Mesenteric fat pad (tissue), 1 donor: ENCODE results near the gene SYT6. TPM values are rescaled to one million over a fixed set of nuclear protein-coding genes. Genes with fewer than 3 reads are reported as not detected.

Source experiments
- DNase-seq: peaks from one replicate; pipeline ENCODE4 v3.0.0-alpha.2; 2020; ENCODE audit warnings: low spot score
- total RNA-seq: library from RNA; stranded (reverse); fragmentation: NEBNext Ultra II Directional; extraction: Animal tissue kit (Norgen Biotek cat#: 25700); gene quantifications from one replicate; pipeline ENCODE4 v1.2.1, GENCODE V29; 2021
- donor health status: DM: yes; HTN: yes; CAD: no.

SYT6 gene
- total RNA-seq, 1 donor from 2014 or later, result not detected

DNA sequence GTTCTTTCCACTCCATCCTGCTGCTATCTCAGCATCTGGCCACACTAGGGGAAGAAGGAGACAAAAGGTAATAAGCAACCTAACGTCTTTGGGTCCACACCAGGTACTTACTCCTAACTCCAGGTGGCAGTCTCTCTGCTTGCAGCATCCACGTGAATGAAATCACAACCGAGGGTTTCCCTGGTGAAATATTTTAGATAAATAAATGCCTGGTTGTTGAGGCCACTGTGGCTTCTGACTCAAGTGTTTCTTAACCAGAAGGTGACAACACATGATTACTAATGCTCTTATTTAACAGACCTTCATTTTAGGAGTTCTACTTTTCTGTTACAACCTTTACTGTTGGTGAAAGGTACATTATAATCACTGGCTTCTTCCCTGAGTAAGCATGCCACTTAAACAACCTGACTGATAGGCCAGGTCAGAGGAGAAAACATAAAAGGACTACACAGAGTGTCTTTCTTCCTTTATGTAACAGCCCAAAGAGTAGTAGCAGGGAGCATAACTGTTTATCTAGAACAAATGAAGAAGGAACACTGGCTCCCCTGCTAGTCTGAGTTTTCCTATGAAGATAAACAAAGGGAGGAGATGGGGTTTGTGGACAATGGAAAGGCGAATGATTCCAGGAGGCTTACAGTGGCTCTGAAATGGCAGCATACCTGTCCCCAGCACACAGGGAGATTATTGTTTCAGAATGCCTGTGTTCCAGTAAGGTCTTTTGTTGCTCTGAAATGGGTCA lies 59.9 kb downstream of the SYT6 start:
- no peak for DNase-seq

- DNase-seq, result no peak
Measured at GRCh38 chr1:114092186-114093062, 61.2 kb downstream of the SYT6 start.

DNA sequence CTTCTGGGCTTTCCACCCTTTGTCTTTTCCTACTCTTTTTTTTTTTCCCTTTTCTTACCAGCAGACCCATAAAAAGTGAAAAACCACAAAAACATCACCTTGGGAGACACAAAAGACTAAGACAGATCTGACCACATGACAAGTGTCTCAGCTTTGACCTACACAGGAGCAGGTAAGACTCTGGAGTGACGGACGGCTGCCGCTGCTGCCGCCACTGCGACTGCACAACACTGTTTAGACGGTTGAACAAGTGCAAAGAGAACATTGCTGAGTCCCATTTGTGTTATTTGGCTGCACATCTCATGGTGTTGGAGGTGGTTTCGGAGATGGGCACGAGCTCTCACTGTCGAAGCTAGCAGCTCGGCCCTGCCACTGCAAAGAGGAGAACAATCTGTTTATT lies 62.0 kb downstream of the SYT6 start:
- no peak for DNase-seq

- no peak for DNase-seq
Measured at GRCh38 chr1:114090738-114091505, 62.7 kb downstream of the SYT6 start.

DNA sequence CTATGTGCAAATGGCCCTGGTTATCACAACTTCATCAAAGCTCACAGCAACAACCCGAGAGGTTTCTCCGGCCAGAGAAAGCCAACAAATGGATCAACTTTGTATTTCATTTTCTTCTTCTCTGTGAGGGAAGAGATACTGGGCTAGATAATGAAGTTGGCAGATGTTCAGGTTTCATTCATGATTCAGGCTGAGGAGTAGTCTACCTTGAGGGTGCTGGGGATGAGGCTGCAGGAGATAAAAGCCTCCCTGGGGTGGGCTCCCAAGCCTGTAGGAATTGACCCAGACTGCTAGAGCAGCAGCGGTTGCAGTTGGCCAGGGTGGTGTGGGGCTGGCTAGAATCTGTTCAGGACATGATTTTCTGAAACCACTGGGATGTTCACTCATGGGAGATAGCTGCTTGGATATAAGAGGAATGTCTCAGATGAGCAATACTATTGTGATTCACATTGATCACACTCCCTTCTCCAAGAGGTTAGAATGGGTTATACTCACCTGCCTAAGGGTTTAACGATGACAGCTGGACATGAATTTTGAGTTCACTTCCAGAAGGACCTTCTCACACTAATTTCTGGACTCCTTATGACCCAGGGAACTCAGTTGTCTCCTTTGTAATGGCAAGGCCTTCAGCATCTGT lies 64.0 kb downstream of the SYT6 start:
- no peak for DNase-seq

GRCh38 chr1:114088392-114089299 lies 65.0 kb downstream of the SYT6 start:
- DNase-seq, result no peak

- DNase-seq, result no peak
Measured at GRCh38 chr1:114087495-114087894, 66.2 kb downstream of the SYT6 start.

GRCh38 chr1:114086601-114087368 lies 66.9 kb downstream of the SYT6 start:
- DNase-seq, result no peak

DNA sequence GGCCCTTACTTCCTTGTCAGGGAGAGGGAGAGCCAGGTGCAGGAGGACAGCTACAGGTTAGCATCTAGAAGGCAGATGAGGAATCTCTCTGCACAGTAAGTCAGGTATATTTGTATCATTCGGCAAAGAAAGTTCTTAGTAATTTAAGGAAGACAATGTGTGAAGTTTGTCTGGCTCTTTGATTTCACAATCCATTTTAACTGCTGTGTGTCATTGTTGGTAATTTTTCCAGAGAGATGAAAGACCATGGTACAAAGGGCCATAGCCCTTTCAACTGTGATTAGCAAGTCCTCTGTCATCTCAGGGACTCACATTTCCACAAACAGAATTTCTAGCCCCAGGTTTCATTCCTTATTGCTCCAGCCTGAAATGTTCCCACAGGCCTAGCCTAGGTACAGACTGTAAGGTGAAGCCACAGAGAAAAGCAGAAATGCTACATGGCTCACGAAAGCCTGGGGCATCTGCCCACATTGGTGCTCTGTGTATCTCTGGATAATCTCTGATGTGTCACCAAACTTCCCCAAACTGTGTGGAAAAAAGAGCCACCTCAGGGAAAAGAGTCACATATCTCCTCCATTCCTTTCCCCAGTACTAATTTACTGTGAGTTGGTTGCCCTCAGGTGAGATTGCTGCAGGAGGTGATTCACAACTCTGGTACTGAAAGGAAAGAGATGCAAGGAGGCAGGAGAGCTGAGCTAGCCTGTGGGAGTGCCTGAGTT lies 70.6 kb downstream of the SYT6 start:
- no peak for DNase-seq

DNA sequence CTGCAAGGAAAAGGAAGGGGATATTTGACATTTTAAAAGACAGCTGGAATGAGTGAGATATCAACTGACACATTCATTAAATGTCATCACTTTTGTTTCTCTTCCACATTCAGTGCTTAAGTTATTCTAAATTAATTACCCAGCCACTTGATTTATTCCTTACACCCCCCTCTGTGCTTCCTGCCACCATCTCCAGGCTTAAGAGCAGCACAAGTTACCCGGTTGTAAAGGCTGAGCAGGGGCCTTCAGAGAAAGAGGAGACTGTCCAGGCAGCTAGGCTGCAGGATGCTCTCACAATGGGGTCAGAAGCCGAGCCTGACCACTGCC lies 71.4 kb downstream of the SYT6 start:
- DNase-seq, result no peak

DNA sequence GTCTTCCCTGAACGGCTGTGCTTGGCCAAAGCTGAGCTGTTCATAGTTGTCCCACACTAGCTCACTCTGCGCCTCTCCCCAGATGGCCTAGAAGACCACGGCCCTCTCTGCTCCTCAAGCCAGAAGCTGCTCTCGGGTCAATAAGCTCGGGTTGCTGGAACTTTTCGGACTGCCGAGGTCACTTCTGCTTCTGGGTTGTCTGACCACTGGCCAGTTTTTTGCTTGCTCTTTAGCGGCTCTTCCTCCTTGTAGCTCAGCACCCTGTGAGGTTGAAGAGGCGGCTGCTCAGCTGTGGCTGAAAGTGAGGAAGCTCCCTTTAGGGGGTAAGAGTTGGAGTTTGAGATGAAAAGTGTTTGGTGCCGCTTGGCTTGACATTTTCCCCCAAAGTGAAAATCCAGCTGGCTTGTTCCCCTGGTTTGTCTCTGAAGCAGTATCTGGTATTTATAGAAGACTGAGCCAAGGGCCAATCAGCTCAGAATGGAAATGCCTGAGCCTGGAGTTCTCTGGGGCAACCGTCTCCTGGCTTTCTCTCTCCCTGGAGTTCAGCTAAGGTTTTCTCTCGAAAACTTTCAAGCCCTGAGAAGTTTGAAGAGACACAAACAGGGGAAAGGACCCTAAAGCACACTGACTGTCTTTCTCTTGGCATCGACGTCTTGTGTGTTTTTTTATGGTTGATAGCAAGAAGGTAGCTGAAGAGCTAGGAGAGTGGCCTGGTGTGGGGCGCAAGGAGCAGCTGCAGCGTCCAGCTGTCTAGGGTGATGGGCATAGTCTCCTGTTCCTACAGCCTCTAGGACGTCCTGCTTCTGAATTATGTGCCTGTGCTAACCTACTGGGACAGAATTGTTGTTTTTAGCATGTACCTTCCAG lies 72.0 kb downstream of the SYT6 start:
- no peak for DNase-seq

DNA sequence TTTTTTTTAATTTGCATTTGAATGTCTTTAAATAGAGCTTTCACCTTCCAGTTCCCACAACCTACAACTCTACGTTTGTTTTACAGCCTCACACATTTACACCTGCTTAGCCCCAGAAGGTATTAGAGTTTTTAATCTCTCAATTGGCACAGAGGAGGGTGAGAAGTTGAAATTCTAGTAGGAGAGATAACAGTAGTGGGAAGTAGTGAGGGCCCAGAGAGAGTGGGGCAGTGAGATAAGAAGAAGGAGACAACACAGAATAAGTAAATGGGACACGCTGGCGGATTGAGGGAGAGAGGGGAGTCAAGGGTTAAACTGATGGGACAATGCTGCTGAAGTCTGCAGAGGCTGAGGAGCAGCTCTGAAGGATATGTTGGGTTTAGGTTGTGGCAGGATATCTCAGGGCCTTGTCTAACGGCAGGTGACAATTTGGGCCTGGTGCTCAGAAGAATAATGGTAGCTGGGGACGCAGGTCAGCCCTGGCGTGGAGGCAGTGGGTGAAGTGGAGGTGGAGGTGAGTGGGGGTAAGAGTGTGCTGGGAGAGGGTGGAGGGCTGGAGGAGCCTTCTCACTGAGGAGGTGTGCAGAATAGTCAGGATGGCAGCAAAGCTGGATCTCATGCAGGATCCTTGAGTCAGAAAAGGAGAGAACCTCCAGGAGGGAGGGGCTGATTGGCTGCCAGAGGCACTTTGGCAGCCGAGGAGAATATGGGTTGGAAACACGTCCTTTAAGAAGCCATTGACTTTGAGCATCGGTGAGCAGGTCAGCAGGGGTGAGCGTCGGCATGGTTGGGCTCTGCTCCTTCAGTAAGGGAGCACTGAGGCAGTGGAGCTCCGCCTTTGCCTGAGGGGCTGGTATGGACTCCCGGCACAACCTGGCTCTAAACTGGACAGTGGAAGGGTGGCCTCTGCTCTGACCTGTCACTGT lies 72.9 kb downstream of the SYT6 start:
- DNase-seq, result no peak

- no peak for DNase-seq
Measured at GRCh38 chr1:114079596-114080190, 74.0 kb downstream of the SYT6 start.

GRCh38 chr1:114078116-114078515 lies 75.6 kb downstream of the SYT6 start:
- DNase-seq, result no peak

DNA sequence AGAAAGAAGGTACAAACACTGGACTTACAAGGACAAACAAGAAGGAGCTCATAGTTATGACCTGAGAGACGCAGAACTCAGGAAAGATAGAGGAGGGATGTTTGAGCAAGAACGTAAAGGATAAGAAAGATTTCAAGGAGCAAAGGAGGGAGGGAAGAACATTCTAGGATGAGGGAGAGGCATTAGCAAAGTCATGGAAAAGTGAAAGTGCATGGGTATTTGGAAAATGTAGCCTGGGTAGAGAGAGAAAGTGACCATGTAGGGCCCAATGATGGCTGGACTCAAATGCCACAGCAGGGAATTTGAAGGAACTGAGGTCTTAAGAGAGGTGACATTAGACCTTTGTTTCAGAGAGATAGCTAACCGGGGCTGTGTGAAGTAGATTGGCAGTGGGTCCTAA lies 76.5 kb downstream of the SYT6 start:
- DNase-seq, result no peak

DNA sequence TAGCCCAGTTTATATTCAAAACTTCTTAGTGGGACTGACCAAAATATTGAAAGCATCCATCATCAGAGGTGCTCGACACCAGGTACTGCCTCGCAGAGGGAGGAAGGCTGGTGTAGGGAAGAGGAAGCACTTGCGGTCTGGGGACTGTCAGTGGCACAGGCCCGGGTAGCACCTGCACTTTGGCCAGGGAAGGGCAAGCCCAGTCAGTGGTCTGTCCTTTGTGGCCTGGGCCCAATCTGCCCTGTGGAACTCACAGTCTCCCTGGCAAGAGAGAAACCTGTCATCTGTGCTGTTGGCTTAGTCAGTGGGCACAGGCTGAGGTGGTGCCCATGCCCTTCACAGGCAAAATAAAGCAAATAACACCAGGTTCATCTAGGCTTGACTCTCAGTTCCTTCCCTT lies 77.4 kb downstream of the SYT6 start:
- no peak for DNase-seq
